GOT3 (cell line): Measurements from ENCODE around the gene NACC2.

Experiments
- DNase-seq: peaks from one replicate; lab custom pipeline; 2025; ENCODE audit warnings: mixed read lengths; lab: John Stamatoyannopoulos, UW

The NACC2 gene

GRCh38 chr9:136129176-136129575 lies 34.1 kb upstream of the NACC2 start:
- no peak for DNase-seq

DNA sequence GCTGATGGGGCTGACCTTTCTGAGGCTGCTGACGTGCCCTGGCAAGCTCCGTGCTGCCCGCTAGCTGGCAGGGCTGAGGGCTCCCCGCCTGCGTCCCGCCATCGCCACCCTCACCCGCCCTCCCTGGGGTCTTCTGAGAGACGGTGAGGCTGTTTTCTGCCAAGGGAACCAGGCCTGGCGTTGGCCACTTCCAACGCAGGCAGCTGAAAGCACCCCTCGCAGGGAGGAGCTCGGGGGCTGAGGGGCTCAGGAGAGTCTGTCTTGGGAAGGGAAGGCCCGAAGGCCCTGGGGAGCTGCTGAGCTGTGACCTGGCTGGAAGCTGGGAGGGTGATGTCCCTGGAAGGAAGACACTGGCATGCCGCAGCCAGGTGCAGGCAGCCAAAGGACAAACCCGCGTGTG lies 33.3 kb upstream of the NACC2 start:
- no peak for DNase-seq

DNA sequence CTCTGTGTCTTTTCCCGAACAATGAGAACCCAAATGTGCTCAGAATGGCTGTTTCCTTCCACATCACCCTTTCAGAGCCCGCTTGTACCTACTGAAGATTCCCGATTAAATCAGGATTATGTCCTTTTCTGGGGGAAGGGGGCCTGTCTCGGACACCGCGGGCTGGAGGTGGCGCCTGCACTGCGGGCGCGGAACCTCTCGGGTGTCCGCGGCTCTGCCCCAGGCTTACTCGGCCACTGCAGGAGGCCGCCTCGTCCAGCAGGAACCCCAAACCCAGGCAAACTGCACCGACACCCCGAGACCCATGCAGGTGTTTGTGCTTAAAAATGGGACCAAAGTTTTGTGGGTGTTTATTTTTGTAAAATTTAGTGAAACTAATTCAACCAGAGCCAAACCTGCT lies 32.2 kb upstream of the NACC2 start:
- DNase-seq = no peak

DNA sequence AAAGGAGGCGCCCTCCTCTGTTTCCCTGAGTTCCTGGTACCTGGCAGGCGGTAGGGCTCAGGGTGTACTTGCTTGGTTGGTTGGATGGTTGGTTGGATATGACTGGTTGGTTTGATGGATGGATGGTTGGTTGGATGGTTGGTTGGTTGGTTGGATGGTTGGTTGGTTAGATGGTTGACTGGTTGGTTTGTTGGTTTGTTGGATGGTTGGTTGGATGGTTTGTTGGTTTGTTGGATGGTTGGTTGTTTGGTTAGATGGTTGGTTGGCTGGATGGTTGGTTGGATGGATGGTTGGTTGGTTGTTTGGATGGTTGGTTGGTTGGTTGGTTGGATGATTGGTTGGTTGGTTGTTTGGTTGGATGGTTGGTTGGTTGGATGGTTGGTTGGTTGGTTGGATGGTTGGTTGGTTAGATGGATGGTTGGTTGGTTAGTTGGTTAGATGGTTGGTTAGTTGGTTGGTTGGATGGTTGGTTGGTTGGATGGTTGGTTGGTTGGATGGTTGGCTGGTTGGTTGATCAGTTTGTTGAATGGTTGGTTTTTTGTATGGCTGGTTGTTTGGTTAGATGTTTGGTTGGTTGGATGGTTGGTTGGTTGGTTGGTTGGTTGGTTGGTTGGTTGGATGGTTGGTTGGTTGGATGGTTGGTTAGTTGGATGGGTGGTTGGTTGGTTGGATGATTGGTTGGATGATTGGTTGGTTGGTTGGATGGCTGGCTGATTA lies 30.0 kb upstream of the NACC2 start:
- DNase-seq = no peak

DNA sequence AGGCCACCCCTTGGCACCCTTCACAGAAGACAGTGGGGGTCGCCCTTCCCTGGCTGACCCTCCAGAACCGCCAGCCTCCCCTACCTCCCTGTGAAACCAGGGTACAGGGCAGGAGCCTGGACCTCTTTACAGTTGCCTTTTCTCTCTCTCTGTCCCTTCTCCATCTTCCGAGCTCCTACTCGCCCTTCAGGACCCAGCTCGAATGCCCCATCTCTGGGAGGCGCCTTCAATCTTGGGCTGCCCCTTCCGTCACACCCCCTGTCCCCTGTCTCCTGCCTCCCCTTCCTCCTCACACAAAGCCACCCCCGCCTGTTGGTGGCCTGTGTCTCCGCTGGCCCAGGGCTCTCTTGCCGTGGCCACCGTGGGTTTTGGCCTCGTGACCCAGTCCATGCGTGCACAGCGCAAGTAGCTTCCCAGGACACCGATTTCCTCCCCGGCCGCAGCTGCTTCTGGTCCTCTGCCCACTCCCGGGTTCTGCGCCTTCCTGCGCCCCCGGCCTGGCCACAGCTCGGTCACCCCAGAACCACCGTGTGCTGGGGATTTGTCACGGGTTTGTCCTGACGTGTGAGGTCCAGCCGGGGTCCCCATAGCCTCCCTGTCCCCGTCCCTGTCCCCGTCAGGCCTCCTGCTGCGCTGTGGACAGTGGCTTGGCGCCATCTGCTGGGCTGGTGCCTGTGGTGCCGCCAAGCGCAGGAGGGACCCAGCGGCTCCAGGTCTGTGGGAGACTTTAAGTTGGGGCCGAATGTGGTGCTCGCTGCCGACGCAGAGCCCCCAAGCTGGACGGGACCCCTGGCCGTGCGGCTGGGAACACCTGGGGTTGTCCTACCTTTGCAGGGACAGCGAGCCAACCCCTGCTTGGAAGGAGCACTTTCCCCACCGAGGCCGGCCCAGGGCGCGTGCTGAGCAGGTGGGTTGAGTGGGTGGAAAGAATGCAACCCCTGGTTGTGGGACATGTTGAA lies 27.6 kb upstream of the NACC2 start:
- DNase-seq = no peak

DNA sequence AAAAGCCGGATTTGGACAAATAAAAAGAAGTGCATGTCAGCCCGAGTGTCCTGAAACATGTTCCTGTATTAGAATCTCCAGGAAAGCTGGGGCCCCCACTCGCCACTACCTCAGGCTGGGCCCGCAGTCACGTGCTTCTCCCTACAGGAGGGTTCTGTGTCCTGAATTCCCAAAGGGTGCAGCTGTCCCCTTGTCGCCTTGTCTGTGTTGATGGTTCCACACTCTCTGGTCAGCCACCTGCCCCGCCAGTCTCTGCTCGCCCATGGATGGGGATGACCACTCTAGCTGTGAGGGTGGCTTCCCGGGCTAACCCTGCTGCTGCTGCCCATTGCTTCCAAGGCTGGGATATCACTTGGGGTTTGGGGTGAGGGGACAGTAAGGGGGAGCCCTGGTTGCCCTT lies 26.7 kb upstream of the NACC2 start:
- no peak for DNase-seq

DNA sequence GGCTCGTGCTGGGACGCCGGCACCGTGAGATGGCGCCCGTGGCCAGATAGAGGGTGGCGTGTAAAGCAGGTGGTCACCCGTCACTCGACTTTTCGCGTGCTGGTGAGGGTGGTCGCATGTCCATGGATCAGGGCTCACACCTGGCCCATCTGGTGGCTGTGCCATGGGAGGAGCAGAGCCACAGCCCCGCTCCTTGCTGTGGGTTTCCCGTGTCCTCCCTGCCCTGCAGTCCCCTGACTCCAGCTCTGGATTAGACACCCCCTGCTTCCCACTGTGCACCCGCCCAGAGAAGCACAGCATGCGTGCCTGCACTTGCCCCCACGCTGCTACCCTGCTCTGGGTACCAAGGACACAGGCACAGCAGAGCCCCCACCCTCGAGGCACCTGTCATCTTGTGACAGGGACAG lies 25.4 kb upstream of the NACC2 start:
- DNase-seq = no peak

- no peak for DNase-seq
Observed at GRCh38 chr9:136119883-136120393, 24.8 kb upstream of the NACC2 start.

DNA sequence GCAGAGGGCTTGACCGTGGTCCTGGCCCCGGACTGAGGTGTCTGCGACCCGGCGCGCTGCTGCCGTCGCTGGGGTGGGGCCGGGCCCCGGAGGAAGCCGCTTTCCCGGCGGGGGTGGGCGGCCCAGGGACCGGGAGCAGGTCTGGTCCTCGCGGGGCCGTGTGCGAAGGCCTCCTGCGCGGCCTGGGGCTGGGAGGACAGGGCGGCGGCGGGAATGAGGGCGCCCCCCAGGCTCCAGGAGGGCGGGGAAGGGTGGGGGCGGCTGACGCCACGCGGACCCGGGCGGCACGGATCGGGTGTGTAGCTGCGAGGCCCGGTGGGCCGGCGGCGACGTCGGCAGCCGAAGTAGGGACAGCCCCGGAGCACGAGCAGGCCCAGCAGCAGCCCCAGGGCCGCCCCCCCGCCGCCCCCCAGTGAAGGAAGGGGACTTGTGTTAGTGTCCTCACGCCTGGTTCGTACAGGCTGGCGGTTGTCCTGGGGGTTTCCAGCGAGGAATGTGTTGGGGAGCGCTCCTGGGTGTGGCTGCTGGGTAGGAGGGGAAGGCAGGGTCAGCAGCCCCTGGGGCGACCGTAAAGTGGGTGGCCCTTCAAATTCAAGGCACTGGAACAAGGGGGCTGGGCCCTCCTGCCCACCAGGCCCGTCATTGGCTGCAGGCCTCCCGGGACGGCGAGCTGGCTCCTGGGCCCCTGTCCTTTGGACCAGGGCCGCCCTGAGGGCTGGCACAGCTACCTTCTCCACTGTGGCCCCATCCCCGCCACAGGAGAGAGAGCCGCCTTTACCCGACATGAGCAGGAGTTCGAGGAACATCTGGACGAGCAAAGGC lies 24.2 kb upstream of the NACC2 start:
- no peak for DNase-seq

DNA sequence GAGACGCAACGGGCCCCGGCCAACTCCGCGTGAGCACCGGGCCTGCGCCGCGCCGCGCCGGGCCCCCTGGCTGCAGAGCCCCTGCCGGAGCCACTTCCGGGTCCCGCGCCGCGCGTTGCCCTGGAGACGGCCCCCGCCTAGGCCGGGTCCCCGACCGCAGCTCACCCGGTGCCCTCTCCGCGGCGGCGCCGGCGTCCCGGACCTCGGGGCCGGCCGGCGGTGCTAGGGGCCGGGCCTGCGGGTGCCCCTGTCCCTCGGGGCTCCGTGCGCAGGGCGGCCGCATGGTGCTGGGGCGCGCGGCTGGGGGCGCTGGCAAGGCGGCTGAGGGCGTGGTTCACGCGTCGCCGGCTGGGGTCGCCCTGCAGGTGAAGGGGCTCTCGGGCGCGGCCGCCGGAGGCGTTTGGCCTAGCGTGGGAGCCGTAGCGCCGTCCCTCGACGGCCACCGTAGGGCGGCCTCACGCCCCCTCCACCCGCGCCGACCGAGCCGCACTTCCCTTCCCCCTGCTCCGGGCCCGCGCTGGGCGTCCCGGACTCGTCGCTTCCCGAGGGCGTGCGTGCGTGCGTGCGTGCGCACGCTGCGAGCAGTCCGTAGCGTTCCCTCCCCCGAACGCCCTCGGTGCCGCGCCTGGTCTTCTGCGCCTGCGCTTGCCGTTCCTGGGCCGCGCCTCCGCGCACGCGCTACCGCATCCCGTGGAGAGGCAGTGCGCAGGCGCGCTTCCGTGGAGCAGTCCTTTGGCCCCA lies 23.4 kb upstream of the NACC2 start, which contains the start of gene TMEM250:
Gene TMEM250, minus strand, starts transcription at position 556 of the 741 bp plus-strand sequence. CDS start 1,975 bp downstream, outside the sequence.
- peak; percentile 89 for DNase-seq

GRCh38 chr9:136117916-136118319 lies 22.8 kb upstream of the NACC2 start:
- DNase-seq = no peak

- no peak for DNase-seq
Observed at GRCh38 chr9:136117291-136117915, 22.3 kb upstream of the NACC2 start.

DNA sequence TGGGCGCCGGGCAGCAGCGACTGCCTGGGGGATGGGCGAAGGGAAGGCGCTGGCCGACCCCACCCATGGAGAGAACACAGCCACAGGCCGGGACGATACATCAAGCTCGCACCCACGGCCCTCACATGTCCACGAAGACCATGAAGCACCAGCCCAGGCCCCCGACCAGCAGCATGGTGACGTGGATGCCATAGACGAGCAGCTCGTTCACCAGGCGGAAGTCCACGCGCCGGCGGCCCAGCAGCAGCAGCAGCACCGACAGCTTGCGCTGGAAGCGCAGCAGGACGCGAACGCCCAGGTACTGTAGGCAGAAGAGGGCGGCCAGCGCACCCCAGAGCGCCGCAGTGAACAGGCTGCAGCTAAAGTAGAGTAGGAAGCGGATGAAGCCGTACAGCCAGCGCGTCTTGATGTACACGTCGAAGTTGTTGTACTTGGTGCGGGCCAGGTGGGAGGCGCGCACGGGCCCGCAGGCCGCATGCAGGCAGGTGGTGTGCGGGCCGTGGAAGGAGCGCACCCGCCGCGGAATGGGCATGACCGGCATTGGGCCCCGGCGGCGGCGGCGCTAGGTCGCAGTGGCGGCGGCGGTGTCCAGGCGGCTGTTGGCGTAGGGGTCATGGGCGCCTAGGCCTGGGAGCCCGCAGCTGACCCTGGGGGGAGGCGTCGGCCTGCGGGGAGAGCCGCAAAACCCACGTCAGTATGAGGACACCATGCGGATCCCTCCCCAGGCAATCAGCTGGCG lies 21.4 kb upstream of the NACC2 start:
- DNase-seq = no peak

DNA sequence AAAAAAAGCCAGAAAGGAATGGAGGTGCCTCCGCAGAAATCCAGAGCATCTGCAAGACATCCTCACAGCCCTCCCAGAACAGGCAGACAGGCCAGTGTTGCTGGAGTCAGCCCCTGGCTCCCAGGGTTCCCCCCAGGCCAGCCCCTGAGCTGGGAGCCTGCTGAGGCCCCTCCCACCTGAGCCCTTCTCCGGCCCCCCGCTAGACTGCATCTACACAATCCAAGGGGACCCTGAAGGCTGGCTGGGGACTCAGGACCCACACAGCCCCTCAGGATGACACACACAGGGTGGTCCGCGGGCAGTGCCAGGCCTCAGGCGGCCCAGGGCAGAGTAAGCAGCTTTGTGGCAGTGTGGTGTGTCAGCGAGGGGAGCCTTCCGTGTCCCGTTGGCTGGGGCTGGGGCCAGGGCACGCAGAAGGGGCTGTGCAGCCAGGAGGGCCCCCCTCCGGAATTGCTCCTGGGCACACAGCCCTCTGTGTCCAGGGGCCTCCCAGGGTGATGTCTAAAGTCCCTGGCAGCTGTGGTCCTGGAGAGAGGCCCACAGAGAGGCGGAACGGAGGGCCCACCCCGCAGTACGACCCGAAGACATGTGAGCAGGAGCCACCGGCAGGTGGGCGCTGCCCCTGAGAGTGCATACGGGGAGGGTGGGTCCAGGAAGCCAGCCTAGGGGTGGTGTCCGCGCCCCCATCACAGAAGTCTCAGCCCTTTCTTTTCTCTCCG lies 20.7 kb upstream of the NACC2 start:
- no peak for DNase-seq

DNA sequence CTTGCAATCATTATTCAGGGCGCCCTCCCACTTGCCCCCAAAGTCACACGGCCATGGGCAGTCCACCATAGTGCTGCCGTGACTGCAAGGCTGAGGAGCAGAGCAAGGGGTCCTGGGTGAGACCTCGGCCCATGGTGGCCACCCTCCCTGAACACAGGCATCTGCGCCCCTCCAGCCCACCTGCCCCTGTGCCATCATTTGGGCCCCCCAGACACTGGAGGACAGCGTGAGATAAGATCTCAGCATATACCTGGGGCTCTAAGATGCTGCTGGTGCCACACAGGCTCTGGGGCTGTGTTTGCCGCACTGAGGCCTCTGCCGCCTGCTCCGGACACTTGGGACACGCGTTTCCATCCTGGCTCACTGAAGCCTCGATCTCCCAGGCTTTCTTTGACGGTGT lies 20.1 kb upstream of the NACC2 start:
- DNase-seq = no peak

- DNase-seq = no peak
Observed at GRCh38 chr9:136114610-136115009, 19.5 kb upstream of the NACC2 start.

DNA sequence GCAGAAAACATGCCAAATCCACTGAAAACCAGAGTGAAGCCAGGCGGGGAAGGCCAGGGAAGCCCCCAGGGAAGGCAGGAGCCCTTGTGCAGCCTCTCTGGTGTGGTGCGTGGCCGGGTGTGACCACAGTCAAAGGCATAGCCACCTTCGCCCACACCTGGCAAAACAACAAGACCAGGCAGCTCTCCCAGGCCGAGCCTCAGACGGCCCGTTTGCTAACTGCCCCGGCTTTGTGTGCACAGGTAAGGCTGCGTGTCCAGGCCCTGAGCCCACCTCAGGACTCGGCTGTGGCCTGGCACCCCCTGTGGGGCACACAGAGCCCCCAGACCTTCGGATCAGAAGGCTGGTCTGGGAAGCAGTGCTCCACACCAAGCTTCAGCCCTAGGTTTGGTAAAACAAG lies 17.5 kb upstream of the NACC2 start:
- DNase-seq = no peak

- DNase-seq = no peak
Observed at GRCh38 chr9:136111910-136112309, 16.8 kb upstream of the NACC2 start.

GRCh38 chr9:136111190-136111589 lies 16.1 kb upstream of the NACC2 start:
- DNase-seq = no peak
